Panc1 (cell line): ENCODE measurements around the gene STAC3. TPM values are rescaled to one million over a fixed set of nuclear protein-coding genes. Genes with fewer than 3 reads are reported as not detected.

ENCODE experiments used
- ATAC-seq: fragments of 200-7000 bp; cut with Tn5 transposase; 2 replicates; pipeline ENCODE4 v1.9.1; 2020; ENCODE audit warnings: mild to moderate bottlenecking, moderate library complexity
- BruUV-seq: library from RNA; stranded (reverse); fragments of 400-500 nt; replicated peaks from 2 replicates; lab custom pipeline; 2021; lab: Mats Ljungman, UMichigan
- CTCF ChIA-PET: fragments of 300-600 bp; sonication (Branson Sonifier 250); formaldehyde crosslinking; loops from one replicate; lab custom pipeline; 2022; ENCODE audit warnings: antibody characterized with exemption; lab: Charles Lee
- POLR2A ChIA-PET: fragments of 300-600 bp; sonication (Branson Sonifier 250); formaldehyde crosslinking; loops from one replicate; lab custom pipeline; 2022; ENCODE audit warnings: antibody characterized with exemption; lab: Charles Lee
- DNase-seq: peaks from one replicate; pipeline ENCODE4 v3.0.0-alpha.2; 2010; ENCODE audit warnings: low read depth, low spot score
- H3K27ac ChIP-seq: 2 replicates; pipeline ENCODE4 v1.5.1; 2011; ENCODE audit warnings: mild to moderate bottlenecking, low read length, inconsistent platforms
- H3K27me3 ChIP-seq: fragments of 200-500 bp; sonication (Bioruptor generic); 2 replicates; pipeline ENCODE4 v1.6.0; 2014; ENCODE audit warnings: low read length, inconsistent platforms; ENCODE audit not compliant: control insufficient read depth, insufficient read depth
- H3K36me3 ChIP-seq: fragments of 200-500 bp; sonication (Bioruptor generic); 2 replicates; pipeline ENCODE4 v1.5.1; 2014; ENCODE audit warnings: inconsistent platforms, mild to moderate bottlenecking, low read length, moderate library complexity; ENCODE audit not compliant: control insufficient read depth, insufficient read depth
- H3K4me1 ChIP-seq: 2 replicates; pipeline ENCODE4 v1.5.1; 2011; ENCODE audit warnings: inconsistent platforms, mild to moderate bottlenecking, low read length, moderate library complexity; ENCODE audit not compliant: control insufficient read depth, insufficient read depth
- H3K4me3 ChIP-seq, 2 experiments: 2 replicates each; pipeline ENCODE4 v1.5.1; 2011 to 2012; ENCODE audit warnings: low read depth in 2 of 2, low read length in 2 of 2, mild to moderate bottlenecking in 2 of 2, inconsistent platforms in 1 of 2, moderate library complexity in 1 of 2
- H3K9me3 ChIP-seq: fragments of 200-500 bp; sonication (Bioruptor generic); 2 replicates; pipeline ENCODE4 v1.5.1; 2014; ENCODE audit warnings: low read depth, mild to moderate bottlenecking, inconsistent platforms, low read length, moderate library complexity; ENCODE audit not compliant: control insufficient read depth, insufficient read depth
- POLR2AphosphoS5 ChIP-seq: IDR thresholded peaks from 2 replicates; pipeline ENCODE4 v1.6.1; 2012; ENCODE audit warnings: mild to moderate bottlenecking, low read depth, low read length, moderate library complexity
- SIN3A ChIP-seq: IDR thresholded peaks from 2 replicates; pipeline ENCODE4 v1.6.1; 2012; ENCODE audit warnings: low read depth, mild to moderate bottlenecking, low read length, moderate library complexity, borderline replicate concordance; ENCODE audit not compliant: insufficient read depth
- TCF7L2 ChIP-seq: IDR thresholded peaks from 2 replicates; pipeline ENCODE4 v1.6.1; 2011; ENCODE audit warnings: mild to moderate bottlenecking, low read depth, low read length, inconsistent platforms
- in situ Hi-C: cut with HindIII; loops from 2 replicates; pipeline ENCODE4 v1.10.0; 2016; ENCODE audit warnings: low sequenced_read_pairs, low pct_unique_long_range_greater_than_20kb
- intact Hi-C: fragments of 100-400 bp; cut with micrococcal nuclease; formaldehyde crosslinking; loops from one replicate; pipeline ENCODE4 v1.10.0; 2022; ENCODE audit not compliant: unreplicated experiment
- total RNA-seq: library from RNA; stranded (reverse); gene quantifications from one replicate; pipeline ENCODE4 v1.2.1, GENCODE V29; 2021; ENCODE audit not compliant: unreplicated experiment
- TF ChIP-seq, protein P1 (sequence below), 2 experiments: IDR thresholded peaks; 2 replicates each; pipeline ENCODE4 v1.6.1; 2011 to 2012; ENCODE audit warnings: low read depth in 2 of 2, control low read depth in 1 of 2, low read length in 1 of 2, mild to moderate bottlenecking in 1 of 2, moderate library complexity in 1 of 2; ENCODE audit not compliant: insufficient read depth in 1 of 2
- TF ChIP-seq, protein P2 (sequence below): fragments of 450-650 bp; IDR thresholded peaks from 2 replicates; pipeline ENCODE4 v1.5.1; 2017; ENCODE audit warnings: mild to moderate bottlenecking

The STAC3 gene
- total RNA-seq, 1 experiment from 2014 or later, result 0.87 TPM

DNA sequence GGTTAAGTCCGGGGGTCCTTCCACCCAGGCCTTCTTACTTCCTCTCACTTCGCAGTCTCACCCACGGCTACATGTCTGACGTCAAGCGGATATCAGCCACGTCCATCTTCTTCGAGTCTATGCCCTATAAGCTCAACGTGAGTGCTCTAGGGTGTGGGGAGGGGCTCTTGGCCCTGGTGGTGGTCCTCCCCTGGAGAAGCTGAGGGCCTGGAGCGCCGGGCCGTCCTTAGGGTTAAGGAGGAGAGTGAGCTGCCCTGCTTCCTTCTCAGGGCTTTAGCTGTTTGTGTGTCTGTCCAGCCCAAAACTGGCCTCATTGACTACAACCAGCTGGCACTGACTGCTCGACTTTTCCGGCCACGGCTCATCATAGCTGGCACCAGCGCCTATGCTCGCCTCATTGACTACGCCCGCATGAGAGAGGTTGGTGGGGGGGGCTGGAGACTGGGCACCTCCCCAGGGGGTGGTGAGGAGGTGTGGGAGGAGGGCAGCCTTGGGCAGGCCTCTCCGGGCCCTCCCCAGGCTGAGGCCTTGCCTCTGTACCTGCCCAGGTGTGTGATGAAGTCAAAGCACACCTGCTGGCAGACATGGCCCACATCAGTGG is 18.7 kb downstream of the STAC3 start:
- ChIA-PET CTCF (interaction anchor here (0.9 kb wide), 1 partner anchor 19 kb away, joined by 7 read pairs; no protein-coding TSS in a partner anchor), POLR2A (no interaction called here)
- no peak overlapping the region for H3K27ac ChIP-seq
- no peaks in the 10 kb centered on the region for H3K9me3 ChIP-seq
- intact Hi-C loops (no loop called here), in situ Hi-C loops (no loop called here)
- ATAC-seq, result no peak
- H3K4me1 ChIP-seq, result peaks cover 8% of the 10 kb centered on the region; the same call in 1 of the 2 replicates
- DNase-seq, result no peak
- TF ChIP-seq SIN3A (no peak), POLR2AphosphoS5 (no peak), TCF7L2 (no peak)
- TF ChIP-seq, protein P1, sequence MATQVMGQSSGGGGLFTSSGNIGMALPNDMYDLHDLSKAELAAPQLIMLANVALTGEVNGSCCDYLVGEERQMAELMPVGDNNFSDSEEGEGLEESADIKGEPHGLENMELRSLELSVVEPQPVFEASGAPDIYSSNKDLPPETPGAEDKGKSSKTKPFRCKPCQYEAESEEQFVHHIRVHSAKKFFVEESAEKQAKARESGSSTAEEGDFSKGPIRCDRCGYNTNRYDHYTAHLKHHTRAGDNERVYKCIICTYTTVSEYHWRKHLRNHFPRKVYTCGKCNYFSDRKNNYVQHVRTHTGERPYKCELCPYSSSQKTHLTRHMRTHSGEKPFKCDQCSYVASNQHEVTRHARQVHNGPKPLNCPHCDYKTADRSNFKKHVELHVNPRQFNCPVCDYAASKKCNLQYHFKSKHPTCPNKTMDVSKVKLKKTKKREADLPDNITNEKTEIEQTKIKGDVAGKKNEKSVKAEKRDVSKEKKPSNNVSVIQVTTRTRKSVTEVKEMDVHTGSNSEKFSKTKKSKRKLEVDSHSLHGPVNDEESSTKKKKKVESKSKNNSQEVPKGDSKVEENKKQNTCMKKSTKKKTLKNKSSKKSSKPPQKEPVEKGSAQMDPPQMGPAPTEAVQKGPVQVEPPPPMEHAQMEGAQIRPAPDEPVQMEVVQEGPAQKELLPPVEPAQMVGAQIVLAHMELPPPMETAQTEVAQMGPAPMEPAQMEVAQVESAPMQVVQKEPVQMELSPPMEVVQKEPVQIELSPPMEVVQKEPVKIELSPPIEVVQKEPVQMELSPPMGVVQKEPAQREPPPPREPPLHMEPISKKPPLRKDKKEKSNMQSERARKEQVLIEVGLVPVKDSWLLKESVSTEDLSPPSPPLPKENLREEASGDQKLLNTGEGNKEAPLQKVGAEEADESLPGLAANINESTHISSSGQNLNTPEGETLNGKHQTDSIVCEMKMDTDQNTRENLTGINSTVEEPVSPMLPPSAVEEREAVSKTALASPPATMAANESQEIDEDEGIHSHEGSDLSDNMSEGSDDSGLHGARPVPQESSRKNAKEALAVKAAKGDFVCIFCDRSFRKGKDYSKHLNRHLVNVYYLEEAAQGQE (IDR thresholded peaks at IDR 0.05; ENCODE audit: insufficient read depth in 1 of 2, low read depth in 2 of 2, low read length in 1 of 2), result no peak
- TF ChIP-seq, protein P2, sequence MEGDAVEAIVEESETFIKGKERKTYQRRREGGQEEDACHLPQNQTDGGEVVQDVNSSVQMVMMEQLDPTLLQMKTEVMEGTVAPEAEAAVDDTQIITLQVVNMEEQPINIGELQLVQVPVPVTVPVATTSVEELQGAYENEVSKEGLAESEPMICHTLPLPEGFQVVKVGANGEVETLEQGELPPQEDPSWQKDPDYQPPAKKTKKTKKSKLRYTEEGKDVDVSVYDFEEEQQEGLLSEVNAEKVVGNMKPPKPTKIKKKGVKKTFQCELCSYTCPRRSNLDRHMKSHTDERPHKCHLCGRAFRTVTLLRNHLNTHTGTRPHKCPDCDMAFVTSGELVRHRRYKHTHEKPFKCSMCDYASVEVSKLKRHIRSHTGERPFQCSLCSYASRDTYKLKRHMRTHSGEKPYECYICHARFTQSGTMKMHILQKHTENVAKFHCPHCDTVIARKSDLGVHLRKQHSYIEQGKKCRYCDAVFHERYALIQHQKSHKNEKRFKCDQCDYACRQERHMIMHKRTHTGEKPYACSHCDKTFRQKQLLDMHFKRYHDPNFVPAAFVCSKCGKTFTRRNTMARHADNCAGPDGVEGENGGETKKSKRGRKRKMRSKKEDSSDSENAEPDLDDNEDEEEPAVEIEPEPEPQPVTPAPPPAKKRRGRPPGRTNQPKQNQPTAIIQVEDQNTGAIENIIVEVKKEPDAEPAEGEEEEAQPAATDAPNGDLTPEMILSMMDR, result no peak
- no peaks in the 10 kb centered on the region; the same call in none of the 2 replicates for H3K36me3 ChIP-seq
- H3K27me3 ChIP-seq, result no peaks in the 10 kb centered on the region
- BruUV-seq, result no TSS peak
- H3K4me3 ChIP-seq, result no peak overlapping the region

DNA sequence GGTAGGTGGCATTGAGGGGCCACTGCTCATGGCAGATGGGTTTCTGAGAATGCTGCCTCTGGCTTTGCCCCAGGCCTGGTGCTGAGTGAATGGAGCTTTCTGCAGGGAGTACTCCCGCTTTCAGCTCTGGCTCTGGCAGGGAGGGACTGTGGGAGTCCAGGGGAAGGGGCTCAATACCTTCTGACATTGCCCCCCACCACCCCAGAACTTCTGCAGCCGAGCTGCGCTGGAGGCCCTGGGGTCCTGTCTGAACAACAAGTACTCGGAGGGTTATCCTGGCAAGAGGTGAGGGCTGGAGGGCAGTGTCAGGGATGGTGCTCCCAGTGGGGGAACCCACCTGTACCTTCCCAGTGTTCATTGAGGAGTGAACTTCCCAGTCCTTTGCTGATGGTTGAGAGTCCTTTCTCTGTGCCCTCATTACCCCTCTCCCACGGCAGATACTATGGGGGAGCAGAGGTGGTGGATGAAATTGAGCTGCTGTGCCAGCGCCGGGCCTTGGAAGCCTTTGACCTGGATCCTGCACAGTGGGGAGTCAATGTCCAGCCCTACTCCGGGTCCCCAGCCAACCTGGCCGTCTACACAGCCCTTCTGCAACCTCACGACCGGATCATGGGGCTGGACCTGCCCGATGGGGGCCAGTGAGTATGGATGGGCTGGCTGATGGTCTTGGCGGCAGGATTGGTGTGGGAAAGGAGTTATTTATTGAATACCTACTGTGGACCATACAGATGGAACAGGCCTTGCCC is 19.5 kb downstream of the STAC3 start:
- ChIA-PET POLR2A (no interaction called here), CTCF (interaction anchor here (0.9 to 2.3 kb wide), 2 partner anchors 18 kb away, joined by 7 to 8 read pairs; no protein-coding TSS in a partner anchor)
- no TSS peak for BruUV-seq
- in situ Hi-C loops (no loop called here), intact Hi-C loops (no loop called here)
- H3K9me3 ChIP-seq, result no peaks in the 10 kb centered on the region
- H3K4me3 ChIP-seq, result peak overlapping the region; percentile 94 to 97; a peak in 3 of 4 replicates
- no peak overlapping the region for H3K27ac ChIP-seq
- TF ChIP-seq SIN3A, result no peak
- TF ChIP-seq, protein P2, result no peak
- no peak for TF ChIP-seq POLR2AphosphoS5
- TF ChIP-seq, protein P1 (IDR thresholded peaks at IDR 0.05; ENCODE audit: insufficient read depth in 1 of 2, low read depth in 2 of 2, low read length in 1 of 2), result no peak
- TF ChIP-seq TCF7L2, result no peak
- peaks cover 8% of the 10 kb centered on the region; the same call in 1 of the 2 replicates for H3K4me1 ChIP-seq
- ATAC-seq, result no peak
- H3K27me3 ChIP-seq, result no peaks in the 10 kb centered on the region
- no peaks in the 10 kb centered on the region; the same call in none of the 2 replicates for H3K36me3 ChIP-seq
- DNase-seq, result no peak
